ENCODE data around the gene TMEM179.

GRCh38 chr14:104580961-104581360 lies 23.6 kb downstream of the TMEM179 start:
- TF ChIP-seq, protein P1, sequence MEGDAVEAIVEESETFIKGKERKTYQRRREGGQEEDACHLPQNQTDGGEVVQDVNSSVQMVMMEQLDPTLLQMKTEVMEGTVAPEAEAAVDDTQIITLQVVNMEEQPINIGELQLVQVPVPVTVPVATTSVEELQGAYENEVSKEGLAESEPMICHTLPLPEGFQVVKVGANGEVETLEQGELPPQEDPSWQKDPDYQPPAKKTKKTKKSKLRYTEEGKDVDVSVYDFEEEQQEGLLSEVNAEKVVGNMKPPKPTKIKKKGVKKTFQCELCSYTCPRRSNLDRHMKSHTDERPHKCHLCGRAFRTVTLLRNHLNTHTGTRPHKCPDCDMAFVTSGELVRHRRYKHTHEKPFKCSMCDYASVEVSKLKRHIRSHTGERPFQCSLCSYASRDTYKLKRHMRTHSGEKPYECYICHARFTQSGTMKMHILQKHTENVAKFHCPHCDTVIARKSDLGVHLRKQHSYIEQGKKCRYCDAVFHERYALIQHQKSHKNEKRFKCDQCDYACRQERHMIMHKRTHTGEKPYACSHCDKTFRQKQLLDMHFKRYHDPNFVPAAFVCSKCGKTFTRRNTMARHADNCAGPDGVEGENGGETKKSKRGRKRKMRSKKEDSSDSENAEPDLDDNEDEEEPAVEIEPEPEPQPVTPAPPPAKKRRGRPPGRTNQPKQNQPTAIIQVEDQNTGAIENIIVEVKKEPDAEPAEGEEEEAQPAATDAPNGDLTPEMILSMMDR (IDR thresholded peaks at IDR 0.05; ENCODE audit: borderline replicate concordance, extremely low read depth, low read length, poor library complexity, severe bottlenecking) = no peak
- no peak for TF ChIP-seq EZH2 (IDR thresholded peaks at IDR 0.05; ENCODE audit: borderline replicate concordance, low read depth, low read length, severe bottlenecking)

All from DND-41 (cell line).